Activated CD4-positive, alpha-beta T cell treated with anti-CD3 and anti-CD28 coated beads, Interleukin-2, amount 10 ng/mL, durations not matched to agents 24 days and 14 days (primary cell): ENCODE measurements around the gene CRMP1. TPM values are rescaled to one million over a fixed set of nuclear protein-coding genes. Genes with fewer than 3 reads are reported as not detected.
A peak's percentile ranks its signal among the peaks of the same experiment; 100 is the strongest.
"Not testable (repeated sequence)": the region's sequence is repeated elsewhere in the genome, so short reads cannot be mapped to it uniquely, and the experiment has no call there.

ENCODE experiments used
- DNase-seq: peaks from one replicate; pipeline ENCODE4 v3.0.0; 2022
- H3K27ac Mint-ChIP-seq: one replicate; pipeline ENCODE4 v1.8.0; 2022; ENCODE audit warnings: mild to moderate bottlenecking, mixed read lengths
- H3K27me3 Mint-ChIP-seq: one replicate; pipeline ENCODE4 v1.8.0; 2022; ENCODE audit warnings: mixed read lengths
- H3K36me3 Mint-ChIP-seq: one replicate; pipeline ENCODE4 v1.8.0; 2022; ENCODE audit warnings: low read depth, mild to moderate bottlenecking, mixed read lengths
- H3K4me1 Mint-ChIP-seq: one replicate; pipeline ENCODE4 v1.8.0; 2021; ENCODE audit warnings: mixed read lengths
- H3K4me3 Mint-ChIP-seq: one replicate; pipeline ENCODE4 v1.8.0; 2022; ENCODE audit warnings: mild to moderate bottlenecking, moderate library complexity, mixed read lengths
- H3K9me3 Mint-ChIP-seq: one replicate; pipeline ENCODE4 v1.8.0; 2021; ENCODE audit warnings: mixed read lengths
- intact Hi-C: fragments of 100-400 bp; cut with micrococcal nuclease; formaldehyde crosslinking; loops from one replicate; pipeline ENCODE4 v1.15.1; 2023
- total RNA-seq: library from RNA; stranded (reverse); gene quantifications from 2 replicates; pipeline ENCODE4 v1.2.3, GENCODE V29; 2022

CRMP1 gene
- total RNA-seq, 1 donor from 2014 or later = not detected

DNA sequence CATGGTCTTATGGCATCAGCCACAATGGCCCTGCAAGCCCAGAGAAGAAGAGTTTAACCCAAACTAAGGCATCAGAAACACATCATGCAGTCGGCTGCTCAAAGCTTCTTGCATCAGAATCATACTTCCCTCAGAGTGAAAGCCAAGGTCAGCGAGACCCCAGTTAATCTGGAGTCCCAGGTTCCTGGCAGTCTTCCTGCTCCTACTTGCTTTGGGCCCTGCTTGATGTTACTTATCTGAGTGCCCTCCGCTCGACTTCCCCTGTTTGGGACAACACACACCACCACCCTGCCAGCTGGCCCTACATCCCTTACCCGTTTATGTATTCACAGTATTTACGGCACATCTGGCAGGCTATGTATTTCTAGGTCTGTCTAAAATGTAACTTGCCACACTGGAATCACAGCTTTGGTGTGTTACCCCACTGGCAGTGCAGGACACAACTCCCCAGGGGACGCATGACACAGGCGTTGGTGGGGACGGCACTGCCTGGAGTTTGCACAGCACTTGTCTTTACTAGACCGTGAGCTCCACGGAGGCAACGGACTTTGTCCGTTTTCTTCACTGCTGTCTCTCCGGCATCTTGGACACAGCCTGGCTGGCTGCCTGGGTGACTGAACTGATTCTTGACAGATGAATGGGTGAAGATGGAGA lies 22.8 kb downstream of the CRMP1 start:
- intact Hi-C loops = loop anchor here (10.0 kb wide), 1 partner anchor 315 kb away; no protein-coding TSS in a partner anchor
- Mint-ChIP-seq H3K4me3 (no peak overlapping the region), H3K27me3 (peaks cover 8% of the 10 kb centered on the region), H3K27ac (no peak overlapping the region), H3K36me3 (no peaks in the 10 kb centered on the region), H3K9me3 (peaks cover 4% of the 10 kb centered on the region), H3K4me1 (peaks cover 21% of the 10 kb centered on the region)
- no peak for DNase-seq

DNA sequence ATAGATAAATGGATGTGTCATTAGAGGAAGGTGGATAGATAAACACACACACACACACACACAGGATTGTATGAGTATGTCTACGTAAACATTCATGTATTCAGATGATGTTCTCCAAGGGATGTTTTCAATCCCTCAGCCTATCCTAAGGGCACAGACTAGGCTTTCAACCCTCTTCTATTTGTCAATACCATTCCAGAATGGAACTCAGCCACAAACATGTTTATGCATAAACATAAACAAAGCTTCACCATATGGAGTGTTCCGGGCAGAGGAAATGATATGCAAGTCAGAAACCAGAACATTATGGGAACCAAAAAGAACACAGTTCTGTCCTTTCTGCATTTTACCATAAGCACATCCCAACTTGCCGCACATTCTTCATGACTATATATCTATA lies 25.0 kb downstream of the CRMP1 start:
- H3K9me3 Mint-ChIP-seq = no peaks in the 10 kb centered on the region
- H3K4me1 Mint-ChIP-seq = peaks cover 38% of the 10 kb centered on the region
- peaks cover 8% of the 10 kb centered on the region for H3K27me3 Mint-ChIP-seq
- no peaks in the 10 kb centered on the region for H3K36me3 Mint-ChIP-seq
- intact Hi-C loops = loop anchor here (10.0 kb wide), 1 partner anchor 317 kb away; no protein-coding TSS in a partner anchor
- H3K27ac Mint-ChIP-seq = no peak overlapping the region
- no peak overlapping the region for H3K4me3 Mint-ChIP-seq
- no peak for DNase-seq

DNA sequence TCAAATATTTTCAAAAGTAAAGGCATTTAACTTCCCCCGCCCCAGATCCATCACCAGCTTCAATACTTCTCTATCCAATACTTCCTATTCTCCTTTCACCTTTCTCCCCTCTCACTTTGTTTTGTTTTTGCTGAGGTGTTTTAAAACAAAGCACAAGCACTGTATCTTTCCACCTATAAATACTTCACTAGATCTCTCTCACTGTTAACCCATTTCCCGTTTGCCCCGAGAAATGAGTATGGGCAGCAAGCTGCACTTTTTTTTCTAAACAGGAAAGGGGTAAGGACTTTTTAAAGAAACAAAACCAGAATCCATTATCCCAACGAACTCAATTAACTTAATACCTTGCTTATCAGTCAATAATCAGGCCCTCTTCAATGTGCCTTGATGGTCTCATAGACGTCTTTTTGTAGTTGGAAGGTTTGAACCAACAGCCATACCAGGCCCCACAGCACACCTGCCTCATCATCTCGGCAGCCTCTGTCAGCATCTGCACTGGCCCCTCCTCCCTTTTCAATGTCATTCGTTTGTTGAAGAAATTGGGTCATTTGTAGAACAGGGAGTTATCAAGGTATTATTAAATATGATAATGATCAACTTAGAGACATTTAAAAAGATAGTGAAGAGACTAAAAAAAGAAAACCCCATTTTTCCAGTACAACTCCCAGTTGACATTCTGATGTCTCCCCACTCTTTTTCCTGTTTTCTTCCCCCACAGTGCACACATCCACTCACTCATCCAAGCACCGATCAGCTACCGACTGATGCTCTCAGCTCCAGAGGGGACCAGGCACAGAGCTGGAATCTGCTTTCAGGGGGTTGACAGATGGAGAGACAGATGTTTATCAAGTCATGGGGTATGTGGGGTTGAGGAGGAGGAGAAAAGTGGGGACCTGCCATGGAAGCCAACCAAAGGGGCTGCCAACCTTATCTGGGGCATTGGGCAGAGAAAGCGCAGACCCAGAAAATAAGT lies 25.8 kb downstream of the CRMP1 start:
- DNase-seq = no peak
- Mint-ChIP-seq H3K27me3 (peaks cover 8% of the 10 kb centered on the region), H3K4me3 (peak overlapping the region; percentile 17), H3K36me3 (no peaks in the 10 kb centered on the region), H3K9me3 (no peaks in the 10 kb centered on the region), H3K27ac (no peak overlapping the region), H3K4me1 (peaks cover 38% of the 10 kb centered on the region)
- intact Hi-C loops = loop anchor here (10.0 kb wide), 1 partner anchor 318 kb away; no protein-coding TSS in a partner anchor

GRCh38 chr4:5865896-5866599 lies 26.8 kb downstream of the CRMP1 start:
- Mint-ChIP-seq H3K4me1 (peaks cover 38% of the 10 kb centered on the region), H3K27me3 (peaks cover 8% of the 10 kb centered on the region), H3K4me3 (peak overlapping the region; percentile 9), H3K36me3 (no peaks in the 10 kb centered on the region), H3K9me3 (no peaks in the 10 kb centered on the region), H3K27ac (no peak overlapping the region)
- peak; percentile 74 for DNase-seq
- intact Hi-C loops = loop anchor here (10.0 kb wide), 1 partner anchor 319 kb away; no protein-coding TSS in a partner anchor

GRCh38 chr4:5863461-5864113 lies 29.3 kb downstream of the CRMP1 start:
- Mint-ChIP-seq H3K9me3 (no peaks in the 10 kb centered on the region), H3K4me3 (peak overlapping the region; percentile 39), H3K27ac (no peak overlapping the region), H3K27me3 (peaks cover 4% of the 10 kb centered on the region), H3K4me1 (peaks cover 33% of the 10 kb centered on the region), H3K36me3 (no peaks in the 10 kb centered on the region)
- DNase-seq = peak; percentile 83
- intact Hi-C loops = loop anchor here (10.0 kb wide), 1 partner anchor 321 kb away; no protein-coding TSS in a partner anchor

GRCh38 chr4:5858020-5858769 lies 34.7 kb downstream of the CRMP1 start:
- peaks cover 1% of the 10 kb centered on the region for H3K4me1 Mint-ChIP-seq
- no peak for DNase-seq
- intact Hi-C loops = no loop called here
- H3K27me3 Mint-ChIP-seq = no peaks in the 10 kb centered on the region
- no peaks in the 10 kb centered on the region for H3K36me3 Mint-ChIP-seq
- H3K9me3 Mint-ChIP-seq = no peaks in the 10 kb centered on the region
- H3K27ac Mint-ChIP-seq = no peak overlapping the region
- H3K4me3 Mint-ChIP-seq = no peak overlapping the region

DNA sequence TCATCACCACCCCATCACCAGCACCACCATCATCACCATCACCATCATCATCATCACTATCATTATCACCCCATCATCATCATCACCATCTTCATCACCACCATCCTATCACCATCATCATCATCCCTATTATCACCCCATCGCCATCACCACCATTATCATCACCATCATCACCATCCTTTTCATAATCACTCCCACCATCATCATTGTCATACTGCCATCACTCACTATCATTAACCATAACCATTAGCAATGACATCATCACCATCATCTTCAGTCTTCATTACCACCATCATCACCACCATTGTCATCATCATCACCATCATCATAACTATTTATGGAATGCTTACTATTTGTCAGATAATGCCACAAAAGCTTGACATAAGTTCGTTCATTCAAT lies 35.7 kb downstream of the CRMP1 start:
- no peak overlapping the region for H3K27ac Mint-ChIP-seq
- H3K4me1 Mint-ChIP-seq = no peaks in the 10 kb centered on the region
- intact Hi-C loops = no loop called here

GRCh38 chr4:5856362-5856761 lies 36.5 kb downstream of the CRMP1 start:
- H3K27me3 Mint-ChIP-seq, H3K9me3 Mint-ChIP-seq, H3K27ac Mint-ChIP-seq, H3K4me3 Mint-ChIP-seq, intact Hi-C loops, DNase-seq, H3K36me3 Mint-ChIP-seq, H3K4me1 Mint-ChIP-seq: not testable (repeated sequence)

More for the DNA sequence above, 35.7 kb downstream of the CRMP1 start:
- Mint-ChIP-seq H3K27me3 (no peaks in the 10 kb centered on the region), H3K9me3 (no peaks in the 10 kb centered on the region), H3K4me3 (no peak overlapping the region), H3K36me3 (no peaks in the 10 kb centered on the region)
- no peak for DNase-seq

- Mint-ChIP-seq H3K4me3 (no peak overlapping the region), H3K27ac (no peak overlapping the region), H3K4me1 (no peaks in the 10 kb centered on the region), H3K36me3 (no peaks in the 10 kb centered on the region), H3K27me3 (peaks cover 2% of the 10 kb centered on the region), H3K9me3 (no peaks in the 10 kb centered on the region)
- intact Hi-C loops = no loop called here
- DNase-seq = no peak
Observed at GRCh38 chr4:5854929-5855328, 38.0 kb downstream of the CRMP1 start.

- Mint-ChIP-seq H3K4me3 (no peak overlapping the region), H3K9me3 (no peaks in the 10 kb centered on the region), H3K27ac (no peak overlapping the region), H3K36me3 (no peaks in the 10 kb centered on the region), H3K4me1 (no peaks in the 10 kb centered on the region), H3K27me3 (peaks cover 2% of the 10 kb centered on the region)
- intact Hi-C loops = no loop called here
- no peak for DNase-seq
Observed at GRCh38 chr4:5852523-5853202, 40.2 kb downstream of the CRMP1 start.

GRCh38 chr4:5851637-5852301 lies 41.1 kb downstream of the CRMP1 start:
- intact Hi-C loops = no loop called here

More at GRCh38 chr4:5851637-5852301, 41.1 kb downstream of the CRMP1 start:
- Mint-ChIP-seq H3K27me3 (peaks cover 2% of the 10 kb centered on the region), H3K4me1 (no peaks in the 10 kb centered on the region), H3K9me3 (no peaks in the 10 kb centered on the region), H3K4me3 (no peak overlapping the region), H3K36me3 (no peaks in the 10 kb centered on the region), H3K27ac (no peak overlapping the region)
- DNase-seq = no peak
